Endothelial cell of umbilical vein (primary cell): ENCODE measurements around the gene B3GALT4. TPM values are rescaled to one million over a fixed set of nuclear protein-coding genes. Genes with fewer than 3 reads are reported as not detected.

Experiments used
- Bru-seq: library from RNA; stranded (reverse); fragments of 400-500 nt; gene quantifications from one replicate; lab custom pipeline; 2021; lab: Mats Ljungman, UMichigan
- BruChase-seq, 2 experiments: library from RNA; stranded (reverse); fragments of 400-500 nt; gene quantifications; one replicate each; lab custom pipeline; 2021; lab: Mats Ljungman, UMichigan
- BruUV-seq: library from RNA; stranded (reverse); fragments of 400-500 nt; replicated peaks from 2 replicates; lab custom pipeline; 2021; lab: Mats Ljungman, UMichigan
- CTCF ChIA-PET: fragments of 300-600, 350-600 bp; sonication (Branson Sonifier 250); formaldehyde crosslinking; loops from one replicate; lab custom pipeline; 2021; ENCODE audit warnings: antibody characterized with exemption, inconsistent platforms; lab: Charles Lee
- POLR2A ChIA-PET: fragments of 300-600, 350-600 bp; sonication (Branson Sonifier 250); formaldehyde crosslinking; loops from one replicate; lab custom pipeline; 2021; ENCODE audit warnings: antibody characterized with exemption, inconsistent platforms; lab: Charles Lee
- DNase-seq: peaks from one replicate; pipeline ENCODE4 v3.0.0-alpha.2; 2011; ENCODE audit warnings: low read depth, low spot score
- FAIRE-seq: peaks from 2 replicates; lab custom pipeline; 2011; peaks lifted over from hg19 to GRCh38; lab: Jason Lieb, UNC
- H2AFZ ChIP-seq: 2 replicates; pipeline ENCODE4 v1.6.0; 2012; ENCODE audit warnings: low read depth, low read length, control low read depth, inconsistent platforms
- H3K27ac ChIP-seq: 2 replicates; pipeline ENCODE4 v1.5.1; 2011; ENCODE audit warnings: low read depth, mild to moderate bottlenecking, control low read depth, low read length, moderate library complexity; ENCODE audit not compliant: insufficient read depth
- H3K27me3 ChIP-seq, 2 experiments: 2 replicates each; pipeline versions ENCODE4 v1.6.0 to v1.6.1; 2011; ENCODE audit warnings: low read length in 2 of 2, mixed read lengths in 1 of 2; ENCODE audit not compliant: control insufficient read depth in 2 of 2, insufficient read depth in 2 of 2
- H3K36me3 ChIP-seq, 2 experiments: 2 replicates in 1 of 2; 3 replicates in 1 of 2; pipeline ENCODE4 v1.5.1; 2011; ENCODE audit warnings: low read length in 2 of 2, mild to moderate bottlenecking in 1 of 2, moderate library complexity in 1 of 2; ENCODE audit not compliant: control insufficient read depth in 2 of 2, insufficient read depth in 2 of 2; ENCODE audit errors: extremely low read depth in 1 of 2
- H3K4me1 ChIP-seq: 3 replicates; pipeline ENCODE4 v1.5.1; 2011; ENCODE audit warnings: mild to moderate bottlenecking, low read length; ENCODE audit not compliant: control insufficient read depth, insufficient read depth; ENCODE audit errors: extremely low read depth
- H3K4me2 ChIP-seq: 2 replicates; pipeline ENCODE4 v1.6.1; 2011; ENCODE audit warnings: low read length, control low read depth, mixed read lengths; ENCODE audit not compliant: insufficient read depth
- H3K4me3 ChIP-seq, 3 experiments: fragments of 200-600 bp in 1 of 3; sonication (generic), shearing (Covaris generic) in 1 of 3; replicated peaks in 1 of 3; 2 replicates each; pipeline ENCODE4 v1.5.1; 2011 to 2016; ENCODE audit warnings: control low read depth in 3 of 3, low read length in 3 of 3, mild to moderate bottlenecking in 2 of 3, inconsistent platforms in 1 of 3, low read depth in 1 of 3, moderate library complexity in 1 of 3; ENCODE audit not compliant: insufficient read depth in 1 of 3
- H3K79me2 ChIP-seq: 2 replicates; pipeline ENCODE4 v1.6.0; 2012; ENCODE audit warnings: low read length, inconsistent platforms; ENCODE audit not compliant: control insufficient read depth, insufficient read depth
- H3K9ac ChIP-seq: replicated peaks from 2 replicates; pipeline ENCODE3; 2011; ENCODE audit warnings: low read length, control low read depth; ENCODE audit not compliant: insufficient read depth; ENCODE audit errors: extremely low read depth
- H3K9me1 ChIP-seq: replicated peaks from 3 replicates; pipeline ENCODE4 v1.6.0; 2011; ENCODE audit warnings: mild to moderate bottlenecking, low read length; ENCODE audit not compliant: control insufficient read depth, insufficient read depth; ENCODE audit errors: extremely low read depth
- H3K9me3 ChIP-seq: replicated peaks from 2 replicates; pipeline ENCODE4 v1.5.1; 2012; ENCODE audit warnings: low read length, inconsistent platforms; ENCODE audit not compliant: control insufficient read depth, insufficient read depth
- H4K20me1 ChIP-seq: replicated peaks from 2 replicates; pipeline ENCODE3; 2011; ENCODE audit warnings: mild to moderate bottlenecking, low read length; ENCODE audit not compliant: control insufficient read depth, insufficient read depth; ENCODE audit errors: extremely low read depth
- FOS ChIP-seq: IDR thresholded peaks from 2 replicates; pipeline ENCODE4 v1.6.1; 2011; ENCODE audit warnings: mild to moderate bottlenecking, low read length, moderate library complexity, borderline replicate concordance; ENCODE audit not compliant: insufficient read depth
- GATA2 ChIP-seq: IDR thresholded peaks from 2 replicates; pipeline ENCODE4 v1.7.0; 2011; ENCODE audit warnings: low read depth, mild to moderate bottlenecking, moderate library complexity, mixed read lengths, low read length; ENCODE audit not compliant: insufficient read length, insufficient read depth
- JUN ChIP-seq: IDR thresholded peaks from 2 replicates; pipeline ENCODE4 v1.6.1; 2011; ENCODE audit warnings: borderline replicate concordance, low read depth; ENCODE audit not compliant: insufficient read length, insufficient read depth
- MYC ChIP-seq: IDR thresholded peaks from one replicate; pipeline ENCODE4 v1.6.1; 2011; ENCODE audit warnings: mild to moderate bottlenecking, low read depth, low read length
- POLR2A ChIP-seq: IDR thresholded peaks from 2 replicates; pipeline ENCODE4 v1.6.1; 2012; ENCODE audit warnings: low read depth, mild to moderate bottlenecking, control low read depth, low read length
- POLR2AphosphoS5 ChIP-seq: IDR thresholded peaks from 2 replicates; pipeline ENCODE4 v1.6.1; 2012; ENCODE audit warnings: low read depth, mild to moderate bottlenecking, control low read depth, low read length, moderate library complexity; ENCODE audit not compliant: insufficient read depth
- dilution Hi-C: fragments of 300-500 bp; cut with MboI; formaldehyde crosslinking; loops from one replicate; pipeline ENCODE4 v1.15.0; 2019; ENCODE audit warnings: low sequenced_read_pairs; ENCODE audit not compliant: extremely low pct_ligation_motif_present
- intact Hi-C: fragments of 100-400 bp; cut with micrococcal nuclease; formaldehyde crosslinking; loops from one replicate; pipeline ENCODE4 v1.10.0; 2022
- long read RNA-seq: library from polyadenylated mRNA; stranded (forward); transcript quantifications from one replicate; pipeline ENCODE4 v2.0.0, GENCODE V29; 2021
- polyA minus RNA-seq, 3 experiments: library from RNA; depleted of rRNA, polyadenylated mRNA; stranded (reverse); fragments of >200 nt; gene quantifications; 1 replicate in 1 of 3; 2 replicates in 2 of 3; pipeline ENCODE4 v1.2.3, GENCODE V29; 2011
- polyA plus RNA-seq, 4 experiments: library from polyadenylated mRNA; depleted of rRNA in 3 of 4; stranded (reverse) in 3 of 4; unstranded in 1 of 4; fragments of >200 nt; gene quantifications; 2 replicates each; pipeline versions ENCODE4 v1.2.1 to v1.2.3, GENCODE V29; 2011 to 2012; ENCODE audit warnings: missing spikeins in 1 of 4
- total RNA-seq: library from RNA; stranded (reverse); gene quantifications from 2 replicates; pipeline ENCODE4 v1.2.3, GENCODE V29; 2021
- TF ChIP-seq, protein P1 (sequence below), 2 donors: IDR thresholded peaks; 1 replicate in 1 of 2; 2 replicates in 1 of 2; pipeline ENCODE4 v1.5.1; 2011; ENCODE audit warnings: low read length in 2 of 2, mild to moderate bottlenecking in 2 of 2, moderate library complexity in 2 of 2, control low read depth in 1 of 2, inconsistent platforms in 1 of 2, low read depth in 1 of 2; ENCODE audit not compliant: insufficient read depth in 1 of 2; ENCODE audit errors: extremely low read depth in 1 of 2

Gene B3GALT4, protein sequence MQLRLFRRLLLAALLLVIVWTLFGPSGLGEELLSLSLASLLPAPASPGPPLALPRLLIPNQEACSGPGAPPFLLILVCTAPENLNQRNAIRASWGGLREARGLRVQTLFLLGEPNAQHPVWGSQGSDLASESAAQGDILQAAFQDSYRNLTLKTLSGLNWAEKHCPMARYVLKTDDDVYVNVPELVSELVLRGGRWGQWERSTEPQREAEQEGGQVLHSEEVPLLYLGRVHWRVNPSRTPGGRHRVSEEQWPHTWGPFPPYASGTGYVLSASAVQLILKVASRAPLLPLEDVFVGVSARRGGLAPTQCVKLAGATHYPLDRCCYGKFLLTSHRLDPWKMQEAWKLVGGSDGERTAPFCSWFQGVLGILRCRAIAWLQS
- 4.1 and 4.5 TPM in 2 replicates for total RNA-seq
- 5.6 and 7.6 TPM in 2 replicates for polyA plus RNA-seq
- 2.6 and 4.7 TPM in 2 replicates for polyA plus RNA-seq (2011; cell fraction: cytosol; rRNA removed)
- polyA plus RNA-seq (2011; cell fraction: nucleus; rRNA removed): 1.5 and 2.0 TPM in 2 replicates
- polyA plus RNA-seq (2012): 1.3 and 1.5 TPM in 2 replicates
- polyA minus RNA-seq: 4.4 and 5.1 TPM in 2 replicates
- polyA minus RNA-seq (2011; cell fraction: cytosol; rRNA and poly(A)+ RNA removed): 1.8 TPM
- 3.4 and 4.7 TPM in 2 replicates for polyA minus RNA-seq (2011; cell fraction: nucleus; rRNA and poly(A)+ RNA removed)
- percentile 39 among the genes with signal in this experiment for Bru-seq, nascent RNA
- BruChase-seq, experiment 1, labeled RNA remaining after a 6-hour chase: percentile 44 among the genes with signal in this experiment
- BruChase-seq, experiment 2, labeled RNA remaining after a 2-hour chase: percentile 27 among the genes with signal in this experiment
- long read RNA-seq, transcript B3GALT4-204 (1 exons, 1,694 nt): major isoform, 22 of 22 reads
- long read RNA-seq, partial matches to known transcripts: 0 of 22 reads
- long read RNA-seq, other reads (novel, unspliced or antisense): 0 of 22 reads

DNA sequence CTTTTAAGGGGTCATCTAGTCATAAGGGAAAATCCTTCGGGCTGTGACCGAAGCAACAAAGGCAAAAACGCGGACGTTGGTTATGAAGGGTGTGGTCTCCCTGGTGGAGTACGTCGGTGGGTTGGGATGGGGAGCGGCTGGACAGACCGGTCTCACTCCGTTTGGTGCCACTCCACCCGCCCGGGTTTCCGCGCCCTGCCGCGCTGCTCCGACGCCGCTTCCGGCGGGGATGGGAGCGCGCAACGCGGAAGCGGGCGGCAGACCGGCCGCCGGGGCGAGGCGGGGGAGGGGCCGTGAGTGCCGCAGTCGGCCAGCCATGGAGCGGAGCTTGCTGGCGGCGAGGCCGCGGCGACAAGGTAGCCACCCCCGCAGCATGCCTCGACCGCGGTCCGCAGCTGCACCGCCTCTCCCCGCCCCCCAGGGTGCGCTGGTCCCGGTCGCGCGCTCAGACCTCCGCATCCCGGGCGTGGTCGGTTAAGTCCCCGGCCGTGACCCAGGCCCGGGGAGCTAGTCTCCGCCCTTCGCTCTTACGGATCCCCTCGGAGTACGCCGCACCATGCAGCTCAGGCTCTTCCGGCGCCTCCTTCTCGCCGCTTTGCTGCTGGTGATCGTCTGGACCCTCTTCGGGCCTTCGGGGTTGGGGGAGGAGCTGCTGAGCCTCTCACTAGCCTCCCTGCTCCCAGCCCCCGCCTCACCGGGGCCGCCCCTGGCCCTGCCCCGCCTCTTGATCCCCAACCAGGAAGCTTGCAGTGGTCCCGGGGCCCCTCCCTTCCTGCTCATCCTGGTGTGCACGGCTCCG, at the start of gene B3GALT4:
Gene B3GALT4 (plus strand): TSS at position 260 of the 799 bp plus-strand sequence. CDS start 297 bp downstream, at position 557.
- intact Hi-C loops: loop anchor here (2.0 kb wide), 1 partner anchor 36 kb away; no protein-coding TSS in a partner anchor

More for the DNA sequence above, at the start of gene B3GALT4:
- H3K9me3 ChIP-seq: no peaks in the 10 kb centered on the region
- no peaks in the 10 kb centered on the region for H3K27me3 ChIP-seq
- dilution Hi-C loops: no loop called here
- CTCF ChIA-PET: interaction anchor here (0.7 to 4.0 kb wide), 16 partner anchors 10 to 149 kb away, joined by 3 to 39 read pairs (median 4); partner anchors contain the start of genes PFDN6, RGL2, TAPBP and WDR46
- TF ChIP-seq JUN (no peak), FOS (no peak), POLR2AphosphoS5 (peak; percentile 99), POLR2A (peak; percentile 96), MYC (no peak), GATA2 (no peak)
- TF ChIP-seq, protein P1, sequence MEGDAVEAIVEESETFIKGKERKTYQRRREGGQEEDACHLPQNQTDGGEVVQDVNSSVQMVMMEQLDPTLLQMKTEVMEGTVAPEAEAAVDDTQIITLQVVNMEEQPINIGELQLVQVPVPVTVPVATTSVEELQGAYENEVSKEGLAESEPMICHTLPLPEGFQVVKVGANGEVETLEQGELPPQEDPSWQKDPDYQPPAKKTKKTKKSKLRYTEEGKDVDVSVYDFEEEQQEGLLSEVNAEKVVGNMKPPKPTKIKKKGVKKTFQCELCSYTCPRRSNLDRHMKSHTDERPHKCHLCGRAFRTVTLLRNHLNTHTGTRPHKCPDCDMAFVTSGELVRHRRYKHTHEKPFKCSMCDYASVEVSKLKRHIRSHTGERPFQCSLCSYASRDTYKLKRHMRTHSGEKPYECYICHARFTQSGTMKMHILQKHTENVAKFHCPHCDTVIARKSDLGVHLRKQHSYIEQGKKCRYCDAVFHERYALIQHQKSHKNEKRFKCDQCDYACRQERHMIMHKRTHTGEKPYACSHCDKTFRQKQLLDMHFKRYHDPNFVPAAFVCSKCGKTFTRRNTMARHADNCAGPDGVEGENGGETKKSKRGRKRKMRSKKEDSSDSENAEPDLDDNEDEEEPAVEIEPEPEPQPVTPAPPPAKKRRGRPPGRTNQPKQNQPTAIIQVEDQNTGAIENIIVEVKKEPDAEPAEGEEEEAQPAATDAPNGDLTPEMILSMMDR (IDR thresholded peaks at IDR 0.05; ENCODE audit: extremely low read depth in 1 of 2, insufficient read depth in 1 of 2, low read depth in 1 of 2, low read length in 2 of 2): peak; percentile 35 to 66
- H3K9me1 ChIP-seq: no peaks in the 10 kb centered on the region
- no TSS peak for BruUV-seq
- H3K9ac ChIP-seq: no peak within 1 kb of the TSS
- peak; percentile 67 for DNase-seq
- peak within 1 kb of the TSS; percentile 4 for H3K27ac ChIP-seq
- H3K4me2 ChIP-seq: peak within 1 kb of the TSS; percentile 39
- peak within 1 kb of the TSS in 2 of 3 experiments; percentile 26 to 53 for H3K4me3 ChIP-seq
- peaks cover 43% of the 10 kb centered on the region for H3K4me1 ChIP-seq
- H2AFZ ChIP-seq: no peak within 1 kb of the TSS
- POLR2A ChIA-PET: interaction anchor here (1.0 to 2.3 kb wide), 4 partner anchors 12 to 305 kb away, joined by 4 to 8 read pairs (median 4); partner anchors contain the start of genes PFDN6 and WDR46
- H3K79me2 ChIP-seq: peaks cover 38% of the 10 kb centered on the region
- peaks cover 8 to 38% of the 10 kb centered on the region in 2 experiments for H3K36me3 ChIP-seq
- FAIRE-seq: peak; percentile 73
- peaks cover 5% of the 10 kb centered on the region for H4K20me1 ChIP-seq
